Cardiac muscle cell (in vitro differentiated cells and primary cell): Measurements from ENCODE around the gene IL1B. TPM values are rescaled to one million over a fixed set of nuclear protein-coding genes. Genes with fewer than 3 reads are reported as not detected.

Experiments used
- DNase-seq, 2 donors: peaks; one replicate each; pipeline versions ENCODE4 v3.0.0 to v3.0.0-alpha.2; 2010 to 2017; ENCODE audit warnings: low read depth in 1 of 2, low spot score in 1 of 2
- H3K27ac ChIP-seq: fragments of 200-600 bp; sonication (generic); 2 replicates; pipeline ENCODE4 v1.5.1; 2016
- H3K27me3 ChIP-seq: fragments of 200-600 bp; sonication (generic); 2 replicates; pipeline ENCODE4 v1.6.0; 2016; ENCODE audit warnings: control low read depth
- H3K36me3 ChIP-seq: fragments of 200-600 bp; sonication (generic); 2 replicates; pipeline ENCODE4 v1.5.1; 2016; ENCODE audit warnings: control low read depth
- H3K4me1 ChIP-seq: fragments of 200-600 bp; sonication (generic); 2 replicates; pipeline ENCODE4 v1.8.1; 2017; ENCODE audit warnings: low read depth, mild to moderate bottlenecking, mixed run types
- H3K4me3 ChIP-seq: fragments of 200-600 bp; sonication (generic); 2 replicates; pipeline ENCODE4 v1.5.1; 2016; ENCODE audit warnings: mild to moderate bottlenecking
- H3K9me3 ChIP-seq: fragments of 200-600 bp; sonication (generic); 2 replicates; pipeline ENCODE4 v1.5.1; 2017; ENCODE audit warnings: low read depth, mild to moderate bottlenecking, control low read depth
- polyA plus RNA-seq: library from polyadenylated mRNA; unstranded; fragments of >200 nt; fragmentation: Nextera tagmentation; extraction: Ambion mirVana; gene quantifications from 2 replicates; pipeline ENCODE4 v1.2.1, GENCODE V29; 2016
- total RNA-seq: library from RNA; depleted of rRNA; stranded (reverse); fragments of >200 nt; gene quantifications from 2 replicates; pipeline ENCODE4 v1.2.3, GENCODE V29; 2016
- TF ChIP-seq, protein P1 (sequence below): IDR thresholded peaks from 2 replicates; pipeline ENCODE4 v1.5.1; 2012; ENCODE audit warnings: low read depth, mild to moderate bottlenecking, low read length

Gene IL1B
- total and polyA plus RNA-seq, 2 experiments from 2014 or later, result not detected

DNA sequence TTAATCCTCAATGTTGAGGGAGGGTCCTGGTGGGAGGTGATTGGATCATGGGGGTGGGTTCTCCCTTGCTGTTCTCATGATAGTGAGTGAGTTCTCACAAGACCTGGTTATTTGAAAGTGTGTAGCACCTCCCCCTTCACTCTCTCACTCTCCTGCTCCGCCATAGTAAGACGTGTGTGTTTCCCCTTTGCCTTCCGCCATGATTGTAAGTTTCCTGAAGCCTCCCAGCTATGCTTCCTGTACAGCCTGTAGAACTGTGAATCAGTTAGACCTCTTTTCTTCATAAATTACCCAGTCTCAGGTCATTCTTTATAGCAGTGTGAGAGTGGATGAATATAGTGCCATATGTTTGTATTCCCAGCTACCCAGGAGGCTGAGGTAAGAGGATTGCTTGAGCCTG is 9.6 kb downstream of the IL1B start:
- TF ChIP-seq, protein P1, sequence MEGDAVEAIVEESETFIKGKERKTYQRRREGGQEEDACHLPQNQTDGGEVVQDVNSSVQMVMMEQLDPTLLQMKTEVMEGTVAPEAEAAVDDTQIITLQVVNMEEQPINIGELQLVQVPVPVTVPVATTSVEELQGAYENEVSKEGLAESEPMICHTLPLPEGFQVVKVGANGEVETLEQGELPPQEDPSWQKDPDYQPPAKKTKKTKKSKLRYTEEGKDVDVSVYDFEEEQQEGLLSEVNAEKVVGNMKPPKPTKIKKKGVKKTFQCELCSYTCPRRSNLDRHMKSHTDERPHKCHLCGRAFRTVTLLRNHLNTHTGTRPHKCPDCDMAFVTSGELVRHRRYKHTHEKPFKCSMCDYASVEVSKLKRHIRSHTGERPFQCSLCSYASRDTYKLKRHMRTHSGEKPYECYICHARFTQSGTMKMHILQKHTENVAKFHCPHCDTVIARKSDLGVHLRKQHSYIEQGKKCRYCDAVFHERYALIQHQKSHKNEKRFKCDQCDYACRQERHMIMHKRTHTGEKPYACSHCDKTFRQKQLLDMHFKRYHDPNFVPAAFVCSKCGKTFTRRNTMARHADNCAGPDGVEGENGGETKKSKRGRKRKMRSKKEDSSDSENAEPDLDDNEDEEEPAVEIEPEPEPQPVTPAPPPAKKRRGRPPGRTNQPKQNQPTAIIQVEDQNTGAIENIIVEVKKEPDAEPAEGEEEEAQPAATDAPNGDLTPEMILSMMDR, result no peak

DNA sequence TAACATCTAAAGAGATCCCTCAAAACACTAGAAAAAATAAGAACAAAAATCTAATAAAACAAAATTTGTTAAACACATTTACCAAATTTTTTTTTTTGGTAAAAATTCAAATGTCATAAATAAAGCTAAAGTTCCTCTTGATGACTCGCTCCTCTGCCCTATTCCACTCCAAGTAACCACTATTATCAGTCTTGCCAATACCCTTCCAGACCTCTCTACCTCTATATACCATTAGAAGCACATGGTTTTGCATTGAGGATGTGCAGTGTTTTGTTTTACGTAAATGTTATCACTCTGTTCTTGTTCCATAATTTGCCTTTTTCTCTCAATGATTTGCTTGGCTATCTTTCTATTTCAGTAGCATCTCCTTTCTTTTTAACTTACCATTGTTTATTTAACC is 10.9 kb downstream of the IL1B start:
- H3K27ac ChIP-seq, result no peak overlapping the region
- no peak overlapping the region for H3K4me3 ChIP-seq
- TF ChIP-seq, protein P1, result no peak
- no peaks in the 10 kb centered on the region for H3K4me1 ChIP-seq
- no peak for DNase-seq
- H3K9me3 ChIP-seq, result no peaks in the 10 kb centered on the region
- no peaks in the 10 kb centered on the region for H3K27me3 ChIP-seq
- H3K36me3 ChIP-seq, result no peaks in the 10 kb centered on the region

More for the DNA sequence above, 9.6 kb downstream of the IL1B start:
- Histone ChIP-seq H3K4me3 (no peak overlapping the region), H3K4me1 (no peaks in the 10 kb centered on the region), H3K27ac (no peak overlapping the region), H3K9me3 (no peaks in the 10 kb centered on the region), H3K27me3 (no peaks in the 10 kb centered on the region), H3K36me3 (no peaks in the 10 kb centered on the region)
- DNase-seq, result no peak

DNA sequence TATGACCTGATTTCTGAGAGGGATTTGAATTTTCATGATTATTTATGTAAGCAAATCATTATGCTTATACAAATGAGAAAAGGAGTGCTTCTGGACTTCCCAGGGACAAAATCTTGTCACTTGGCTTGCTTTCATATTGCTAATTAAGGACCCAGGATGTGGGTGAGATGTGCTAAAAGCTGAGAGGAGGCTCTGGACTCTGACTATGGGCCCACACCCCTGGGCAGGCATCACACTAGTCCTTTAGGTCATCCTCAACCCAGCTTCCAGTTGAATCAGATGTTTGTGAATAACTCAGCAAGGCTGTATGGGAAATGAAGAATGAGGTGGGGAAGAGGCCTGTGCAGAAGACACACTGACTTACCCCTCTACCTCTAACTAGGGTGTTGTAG is 11.9 kb downstream of the IL1B start:
- H3K4me3 ChIP-seq, result no peak overlapping the region
- no peak overlapping the region for H3K27ac ChIP-seq
- TF ChIP-seq, protein P1, result no peak
- no peaks in the 10 kb centered on the region for H3K9me3 ChIP-seq
- no peaks in the 10 kb centered on the region for H3K36me3 ChIP-seq
- no peaks in the 10 kb centered on the region for H3K27me3 ChIP-seq
- H3K4me1 ChIP-seq, result no peaks in the 10 kb centered on the region
- no peak for DNase-seq

DNA sequence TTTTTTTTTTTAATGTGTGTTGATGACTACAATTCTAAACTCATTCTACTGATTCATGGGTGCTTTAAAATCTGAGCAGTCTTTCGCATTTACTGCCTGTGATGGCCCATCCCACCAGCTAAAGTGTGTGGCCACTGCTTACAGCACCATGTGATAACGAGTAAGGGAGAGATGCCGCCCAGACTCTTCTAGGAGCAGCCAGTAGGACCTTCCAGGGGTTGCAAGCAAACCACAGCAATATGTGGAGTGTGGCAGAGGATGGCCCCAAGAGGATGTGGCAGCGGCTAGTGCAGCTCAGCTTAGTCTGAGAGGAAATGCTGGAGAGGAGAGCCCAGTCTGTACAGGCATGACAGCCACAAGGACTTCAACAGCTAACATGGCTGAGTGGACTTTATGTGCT is 14.9 kb downstream of the IL1B start:
- Histone ChIP-seq H3K36me3 (no peaks in the 10 kb centered on the region), H3K4me1 (no peaks in the 10 kb centered on the region), H3K27me3 (no peaks in the 10 kb centered on the region), H3K4me3 (no peak overlapping the region), H3K9me3 (no peaks in the 10 kb centered on the region), H3K27ac (no peak overlapping the region)
- TF ChIP-seq, protein P1, result no peak
- no peak for DNase-seq

DNA sequence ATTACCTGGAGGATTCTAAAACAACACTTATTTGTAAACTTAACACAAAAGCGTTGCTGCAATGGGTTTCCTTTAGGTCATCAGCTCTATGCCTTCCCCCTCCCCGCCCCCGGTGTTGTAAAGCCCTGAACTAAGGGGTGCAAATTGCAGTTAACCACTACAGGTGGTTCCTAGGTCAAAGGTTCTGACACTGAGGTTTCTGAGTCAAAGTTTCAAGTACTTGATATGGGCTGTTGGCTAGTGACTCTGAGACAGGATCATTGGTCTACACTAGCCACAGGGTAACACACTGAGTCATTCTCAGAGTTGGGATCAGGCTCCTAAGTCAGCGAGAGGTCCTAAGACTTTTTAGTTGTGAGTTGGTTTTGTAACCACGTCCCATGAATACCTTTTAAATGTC is 15.4 kb downstream of the IL1B start:
- Histone ChIP-seq H3K4me3 (no peak overlapping the region), H3K27me3 (no peaks in the 10 kb centered on the region), H3K36me3 (no peaks in the 10 kb centered on the region), H3K27ac (no peak overlapping the region), H3K9me3 (no peaks in the 10 kb centered on the region), H3K4me1 (no peaks in the 10 kb centered on the region)
- no peak for DNase-seq
- TF ChIP-seq, protein P1, result no peak

DNA sequence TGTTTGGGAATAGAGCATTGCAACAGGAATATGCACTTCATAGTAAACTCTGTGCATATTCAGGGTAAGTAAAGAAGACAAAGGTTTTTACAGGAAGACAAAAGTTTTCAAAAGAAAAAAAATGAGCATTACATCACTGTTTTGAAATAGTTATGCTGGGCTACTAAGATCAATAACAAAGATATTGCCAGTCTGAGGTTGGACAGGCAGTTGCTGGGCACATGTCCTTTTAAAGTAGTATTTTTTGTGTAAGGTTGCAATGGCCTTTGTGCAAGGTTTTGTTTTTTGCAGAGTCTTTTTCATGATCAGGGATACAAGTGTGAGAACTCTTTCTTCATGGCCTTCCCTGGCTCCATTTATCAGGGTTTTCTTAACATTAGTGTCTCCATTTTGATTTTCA is 16.2 kb downstream of the IL1B start:
- TF ChIP-seq, protein P1, result no peak
- Histone ChIP-seq H3K27ac (no peak overlapping the region), H3K4me3 (no peak overlapping the region), H3K27me3 (no peaks in the 10 kb centered on the region), H3K4me1 (no peaks in the 10 kb centered on the region), H3K36me3 (no peaks in the 10 kb centered on the region), H3K9me3 (no peaks in the 10 kb centered on the region)
- no peak for DNase-seq
